MG63 (cell line): ENCODE data around the gene LUC7L3. TPM values are rescaled to one million over a fixed set of nuclear protein-coding genes. Genes with fewer than 3 reads are reported as not detected.
"Not testable (repeated sequence)": the region's sequence is repeated elsewhere in the genome, so short reads cannot be mapped to it uniquely, and the experiment has no call there.

Experiments used
- DNase-seq: peaks from one replicate; pipeline ENCODE4 v3.0.0-alpha.2; 2020
- H3K27me3 ChIP-seq: fragments of 250-450 bp; sonication (Bioruptor Pico); 2 replicates; pipeline ENCODE4 v1.5.1; 2020; ENCODE audit warnings: mild to moderate bottlenecking, moderate library complexity
- H3K36me3 ChIP-seq: fragments of 250-450 bp; sonication (Bioruptor Pico); 2 replicates; pipeline ENCODE4 v1.5.1; 2020; ENCODE audit warnings: mild to moderate bottlenecking, moderate library complexity
- H3K4me3 ChIP-seq: fragments of 250-450 bp; sonication (Bioruptor Pico); 2 replicates; pipeline ENCODE4 v1.5.1; 2020; ENCODE audit warnings: mild to moderate bottlenecking, moderate library complexity
- H3K9me3 ChIP-seq: fragments of 250-450 bp; sonication (Bioruptor Pico); 2 replicates; pipeline ENCODE4 v1.5.1; 2020; ENCODE audit warnings: mild to moderate bottlenecking, moderate library complexity
- total RNA-seq: library from RNA; depleted of rRNA; stranded (reverse); fragments of >200 nt; shearing (Covaris generic); gene quantifications from 2 replicates; pipeline ENCODE4 v1.2.3, GENCODE V29; 2014; ENCODE audit warnings: low replicate concordance

Gene LUC7L3
- total RNA-seq, 1 experiment from 2014 or later: 18.1 TPM

- Histone ChIP-seq H3K9me3 (no peaks in the 10 kb centered on the region), H3K4me3 (no peak overlapping the region), H3K36me3 (no peaks in the 10 kb centered on the region), H3K27me3 (no peaks in the 10 kb centered on the region)
- no peak for DNase-seq
Measured at GRCh38 chr17:50783905-50784304, 64.5 kb downstream of the LUC7L3 start.

DNA sequence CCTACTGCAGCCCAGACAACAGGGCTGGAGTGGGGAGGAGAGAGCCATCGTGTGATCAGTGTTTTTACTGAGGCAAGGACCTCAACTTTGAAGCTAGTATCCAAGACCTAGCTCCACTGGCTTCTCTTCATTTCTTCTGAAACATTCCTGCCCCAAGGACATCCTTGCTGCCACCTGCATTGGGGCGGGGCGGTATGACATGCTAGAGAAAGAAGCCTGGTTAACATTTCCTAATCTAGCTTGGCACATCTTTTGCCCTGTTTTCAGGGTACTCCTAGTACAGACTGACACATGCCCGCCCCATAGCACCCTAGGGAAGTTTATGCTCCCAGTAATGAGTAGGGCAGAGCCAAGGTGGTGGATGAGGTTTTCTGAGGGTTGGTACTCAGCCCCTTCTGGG is 65.7 kb downstream of the LUC7L3 start:
- H3K9me3 ChIP-seq: no peaks in the 10 kb centered on the region
- no peaks in the 10 kb centered on the region for H3K36me3 ChIP-seq
- no peaks in the 10 kb centered on the region for H3K27me3 ChIP-seq
- H3K4me3 ChIP-seq: no peak overlapping the region
- DNase-seq: no peak

GRCh38 chr17:50785946-50786570 is 66.7 kb downstream of the LUC7L3 start:
- no peaks in the 10 kb centered on the region for H3K27me3 ChIP-seq
- no peaks in the 10 kb centered on the region for H3K9me3 ChIP-seq
- H3K36me3 ChIP-seq: no peaks in the 10 kb centered on the region
- peak; percentile 81 for DNase-seq
- no peak overlapping the region for H3K4me3 ChIP-seq

DNA sequence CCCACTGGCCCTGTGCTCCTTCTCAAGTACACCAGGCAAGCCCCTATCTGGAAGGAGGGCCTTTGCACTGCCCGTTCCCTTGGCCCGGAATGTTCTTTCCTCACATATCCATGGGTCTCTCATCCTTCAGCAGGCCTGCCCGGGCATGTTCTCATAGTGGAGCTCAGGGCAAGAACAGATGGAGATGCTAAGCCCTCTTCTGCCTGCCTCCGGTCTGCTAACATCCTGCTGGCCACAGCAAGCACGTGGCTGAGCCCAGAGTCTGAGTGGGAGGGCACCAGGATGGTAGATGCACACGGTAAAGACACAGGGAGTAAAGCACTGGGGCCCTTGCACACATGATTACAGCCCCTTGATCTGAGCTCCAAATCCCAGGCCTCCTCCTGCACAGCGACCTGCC is 67.7 kb downstream of the LUC7L3 start:
- no peak overlapping the region for H3K4me3 ChIP-seq
- DNase-seq: peak; percentile 12
- no peaks in the 10 kb centered on the region for H3K9me3 ChIP-seq
- H3K36me3 ChIP-seq: no peaks in the 10 kb centered on the region
- no peaks in the 10 kb centered on the region for H3K27me3 ChIP-seq

GRCh38 chr17:50790618-50791017 is 71.2 kb downstream of the LUC7L3 start:
- Histone ChIP-seq H3K27me3 (no peaks in the 10 kb centered on the region), H3K9me3 (no peaks in the 10 kb centered on the region), H3K36me3 (no peaks in the 10 kb centered on the region), H3K4me3 (no peak overlapping the region)
- no peak for DNase-seq

DNA sequence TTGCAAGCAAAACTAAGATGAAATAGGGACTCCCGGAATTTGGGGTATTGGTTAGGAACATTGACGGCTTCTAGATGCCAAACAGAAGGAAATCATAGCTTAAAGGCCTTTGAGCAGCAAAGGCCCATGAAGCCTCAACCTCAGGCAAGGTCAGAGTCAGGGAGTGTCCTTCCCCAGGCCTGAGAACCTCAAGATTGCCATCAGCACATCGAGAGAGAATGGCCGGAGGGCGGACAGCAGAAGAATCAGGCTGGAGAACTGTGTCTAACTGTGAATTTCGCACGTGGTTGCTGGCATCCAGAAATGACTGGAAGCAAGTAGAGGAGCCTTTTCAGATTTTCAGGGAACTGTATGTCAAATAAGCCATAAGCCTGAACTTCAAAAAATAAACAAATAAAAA is 72.7 kb downstream of the LUC7L3 start:
- DNase-seq: no peak
- Histone ChIP-seq H3K9me3 (no peaks in the 10 kb centered on the region), H3K4me3 (no peak overlapping the region), H3K27me3 (no peaks in the 10 kb centered on the region), H3K36me3 (no peaks in the 10 kb centered on the region)

GRCh38 chr17:50793007-50793406 is 73.6 kb downstream of the LUC7L3 start:
- no peaks in the 10 kb centered on the region for H3K36me3 ChIP-seq
- no peak overlapping the region for H3K4me3 ChIP-seq
- H3K9me3 ChIP-seq: no peaks in the 10 kb centered on the region
- no peaks in the 10 kb centered on the region for H3K27me3 ChIP-seq
- DNase-seq: no peak

DNA sequence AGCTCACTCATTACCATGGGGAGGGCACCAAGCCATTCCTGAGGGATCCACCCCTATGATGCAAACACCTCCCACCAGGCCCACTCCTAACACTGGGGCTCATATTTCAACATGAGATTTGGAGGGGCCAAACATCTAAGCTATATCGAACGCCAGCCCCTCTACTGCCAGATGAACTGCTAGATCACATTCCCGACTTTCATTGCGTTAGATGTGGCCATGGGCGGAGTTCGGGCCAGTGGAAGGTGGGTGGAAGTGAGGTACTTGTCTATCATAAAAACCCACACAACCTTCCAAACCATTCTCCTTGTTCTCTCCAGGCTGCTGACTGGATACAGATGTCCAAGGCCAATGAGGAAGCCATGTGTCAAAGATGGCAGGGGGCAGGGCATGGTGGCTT is 75.0 kb downstream of the LUC7L3 start:
- Histone ChIP-seq H3K36me3 (no peaks in the 10 kb centered on the region), H3K27me3 (no peaks in the 10 kb centered on the region), H3K9me3 (no peaks in the 10 kb centered on the region), H3K4me3 (no peak overlapping the region)
- no peak for DNase-seq

DNA sequence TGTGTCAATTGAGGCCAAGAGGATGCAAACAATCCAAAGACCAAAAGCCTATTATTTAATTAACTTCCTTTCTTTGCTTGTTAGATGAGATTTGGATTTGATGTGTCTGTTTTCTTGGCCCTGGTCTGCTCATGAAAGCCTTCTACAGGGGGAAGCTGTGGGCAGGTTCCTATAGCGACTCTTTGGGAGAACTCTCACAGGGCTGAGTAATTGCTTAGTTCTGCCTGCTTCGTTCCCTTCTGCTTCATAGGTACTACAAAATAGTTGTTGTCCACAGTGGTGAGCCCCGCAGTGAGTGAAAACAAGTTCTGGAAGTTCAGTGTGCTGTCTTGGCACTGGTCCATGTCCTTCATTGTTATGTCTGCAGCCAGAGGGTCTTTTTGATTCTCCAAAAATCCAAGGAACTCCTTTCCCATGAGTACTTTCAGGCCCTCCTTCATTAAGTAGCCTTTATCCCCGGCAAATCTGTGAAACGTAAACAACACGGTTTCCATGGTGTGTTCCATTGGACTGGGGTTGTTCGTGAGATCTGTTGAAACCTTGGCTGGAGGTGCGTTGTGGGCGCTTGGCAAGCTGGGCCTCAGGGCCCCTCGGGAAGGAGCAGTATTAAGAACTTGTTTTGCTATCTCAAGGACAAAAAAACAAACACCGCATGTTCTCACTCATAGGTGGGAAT is 77.9 kb downstream of the LUC7L3 start:
- H3K9me3 ChIP-seq: no peaks in the 10 kb centered on the region

GRCh38 chr17:50798424-50799288 is 79.3 kb downstream of the LUC7L3 start:
- H3K4me3 ChIP-seq: no peak overlapping the region
- DNase-seq: no peak
- H3K9me3 ChIP-seq: no peaks in the 10 kb centered on the region
- no peaks in the 10 kb centered on the region for H3K36me3 ChIP-seq
- no peaks in the 10 kb centered on the region for H3K27me3 ChIP-seq

More for the DNA sequence above, 77.9 kb downstream of the LUC7L3 start:
- H3K36me3 ChIP-seq: no peaks in the 10 kb centered on the region
- H3K27me3 ChIP-seq: no peaks in the 10 kb centered on the region
- DNase-seq: no peak
- H3K4me3 ChIP-seq: no peak overlapping the region

- no peaks in the 10 kb centered on the region for H3K36me3 ChIP-seq
- no peak overlapping the region for H3K4me3 ChIP-seq
- H3K27me3 ChIP-seq: no peaks in the 10 kb centered on the region
- no peaks in the 10 kb centered on the region for H3K9me3 ChIP-seq
- DNase-seq: no peak
Measured at GRCh38 chr17:50799582-50799981, 80.2 kb downstream of the LUC7L3 start.

DNA sequence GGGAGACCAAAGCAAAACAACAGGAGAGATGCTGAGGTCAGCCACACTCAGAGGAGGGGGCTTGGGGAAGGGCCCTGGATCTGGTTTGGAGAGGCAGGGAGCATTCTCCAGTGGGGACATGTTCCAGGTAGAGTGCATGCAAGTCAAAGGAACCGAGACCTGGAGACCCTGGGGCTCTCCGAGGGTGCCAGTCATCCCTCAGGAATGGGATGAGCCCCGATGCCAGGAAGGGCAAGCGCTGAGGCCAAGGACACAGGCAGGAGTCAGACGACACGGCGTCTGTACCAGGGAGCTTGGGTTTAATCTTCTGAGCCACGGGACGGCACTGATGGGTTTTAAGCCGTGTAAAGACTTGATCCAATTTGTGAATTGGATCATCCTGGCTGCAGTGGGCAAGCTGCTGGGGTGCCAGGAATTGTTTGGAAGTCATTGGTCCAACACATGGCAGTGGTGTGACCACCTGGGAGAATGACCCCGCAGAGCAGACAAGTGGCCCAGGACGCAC is 80.8 kb downstream of the LUC7L3 start:
- DNase-seq: peak; percentile 41
- no peaks in the 10 kb centered on the region for H3K27me3 ChIP-seq
- no peaks in the 10 kb centered on the region for H3K36me3 ChIP-seq
- H3K4me3 ChIP-seq: no peak overlapping the region
- H3K9me3 ChIP-seq: no peaks in the 10 kb centered on the region

GRCh38 chr17:50802609-50803571 is 83.5 kb downstream of the LUC7L3 start:
- no peak overlapping the region for H3K4me3 ChIP-seq
- no peaks in the 10 kb centered on the region for H3K9me3 ChIP-seq
- no peaks in the 10 kb centered on the region for H3K27me3 ChIP-seq
- no peaks in the 10 kb centered on the region for H3K36me3 ChIP-seq
- DNase-seq: no peak

DNA sequence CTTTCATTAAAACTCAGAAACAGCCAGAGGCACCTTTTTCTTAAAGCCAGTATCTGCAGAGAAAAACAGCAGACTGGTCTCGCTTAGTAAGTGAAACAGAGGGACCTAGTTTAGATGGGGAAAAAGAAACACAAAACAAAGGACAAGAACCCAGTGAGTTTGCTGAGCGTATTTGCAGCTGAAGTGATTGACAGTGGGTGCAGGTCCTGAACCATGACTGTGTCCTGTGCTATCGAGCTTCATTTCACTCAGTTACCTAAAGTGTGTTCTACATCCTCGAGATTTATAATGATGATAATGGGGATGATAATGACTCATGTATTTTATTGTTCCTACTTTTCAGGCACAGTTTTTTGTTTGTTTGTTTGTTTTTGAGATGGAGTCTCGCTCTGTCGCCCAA is 84.3 kb downstream of the LUC7L3 start:
- Histone ChIP-seq H3K36me3 (no peaks in the 10 kb centered on the region), H3K27me3 (no peaks in the 10 kb centered on the region)

GRCh38 chr17:50804749-50805475 is 85.5 kb downstream of the LUC7L3 start:
- H3K4me3 ChIP-seq, H3K27me3 ChIP-seq, H3K36me3 ChIP-seq, H3K9me3 ChIP-seq, DNase-seq: not testable (repeated sequence)

More for the DNA sequence above, 84.3 kb downstream of the LUC7L3 start:
- no peaks in the 10 kb centered on the region for H3K9me3 ChIP-seq
- no peak overlapping the region for H3K4me3 ChIP-seq
- DNase-seq: no peak

- Histone ChIP-seq H3K9me3 (no peaks in the 10 kb centered on the region), H3K36me3 (no peaks in the 10 kb centered on the region)
Measured at GRCh38 chr17:50805486-50805885, 86.1 kb downstream of the LUC7L3 start.

More at GRCh38 chr17:50805486-50805885, 86.1 kb downstream of the LUC7L3 start:
- no peak for DNase-seq
- no peak overlapping the region for H3K4me3 ChIP-seq
- no peaks in the 10 kb centered on the region for H3K27me3 ChIP-seq
